ENCODE measurements around the gene NIPAL3.

The NIPAL3 gene

GRCh38 chr1:24386931-24387330 lies 28.7 kb upstream of the NIPAL3 start:
- no peaks in the 10 kb centered on the region for H3K27me3 ChIP-seq (ENCODE audit: insufficient read depth, poor library complexity, severe bottlenecking)
- H3K27ac ChIP-seq (replicated peaks), result no peak overlapping the region
- TF ChIP-seq REST (IDR thresholded peaks at IDR 0.05; ENCODE audit: insufficient replicate concordance, low read depth), result no peak
- no peak for TF ChIP-seq SPI1 (IDR thresholded peaks at IDR 0.05; ENCODE audit: borderline replicate concordance, low read depth)
- no peak for TF ChIP-seq POLR2AphosphoS5 (IDR thresholded peaks at IDR 0.05; ENCODE audit: low read depth)
- TF ChIP-seq, protein P1, sequence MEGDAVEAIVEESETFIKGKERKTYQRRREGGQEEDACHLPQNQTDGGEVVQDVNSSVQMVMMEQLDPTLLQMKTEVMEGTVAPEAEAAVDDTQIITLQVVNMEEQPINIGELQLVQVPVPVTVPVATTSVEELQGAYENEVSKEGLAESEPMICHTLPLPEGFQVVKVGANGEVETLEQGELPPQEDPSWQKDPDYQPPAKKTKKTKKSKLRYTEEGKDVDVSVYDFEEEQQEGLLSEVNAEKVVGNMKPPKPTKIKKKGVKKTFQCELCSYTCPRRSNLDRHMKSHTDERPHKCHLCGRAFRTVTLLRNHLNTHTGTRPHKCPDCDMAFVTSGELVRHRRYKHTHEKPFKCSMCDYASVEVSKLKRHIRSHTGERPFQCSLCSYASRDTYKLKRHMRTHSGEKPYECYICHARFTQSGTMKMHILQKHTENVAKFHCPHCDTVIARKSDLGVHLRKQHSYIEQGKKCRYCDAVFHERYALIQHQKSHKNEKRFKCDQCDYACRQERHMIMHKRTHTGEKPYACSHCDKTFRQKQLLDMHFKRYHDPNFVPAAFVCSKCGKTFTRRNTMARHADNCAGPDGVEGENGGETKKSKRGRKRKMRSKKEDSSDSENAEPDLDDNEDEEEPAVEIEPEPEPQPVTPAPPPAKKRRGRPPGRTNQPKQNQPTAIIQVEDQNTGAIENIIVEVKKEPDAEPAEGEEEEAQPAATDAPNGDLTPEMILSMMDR (IDR thresholded peaks at IDR 0.05; ENCODE audit: insufficient read depth, low read length), result no peak
- TF ChIP-seq GABPA (IDR thresholded peaks at IDR 0.05; ENCODE audit: low read depth), result no peak
- no peak overlapping the region for H3K4me3 ChIP-seq (replicated peaks; ENCODE audit: insufficient read depth, low read length)
- no peak for DNase-seq (ENCODE audit: low read depth in 1 of 2, low spot score in 1 of 2)

DNA sequence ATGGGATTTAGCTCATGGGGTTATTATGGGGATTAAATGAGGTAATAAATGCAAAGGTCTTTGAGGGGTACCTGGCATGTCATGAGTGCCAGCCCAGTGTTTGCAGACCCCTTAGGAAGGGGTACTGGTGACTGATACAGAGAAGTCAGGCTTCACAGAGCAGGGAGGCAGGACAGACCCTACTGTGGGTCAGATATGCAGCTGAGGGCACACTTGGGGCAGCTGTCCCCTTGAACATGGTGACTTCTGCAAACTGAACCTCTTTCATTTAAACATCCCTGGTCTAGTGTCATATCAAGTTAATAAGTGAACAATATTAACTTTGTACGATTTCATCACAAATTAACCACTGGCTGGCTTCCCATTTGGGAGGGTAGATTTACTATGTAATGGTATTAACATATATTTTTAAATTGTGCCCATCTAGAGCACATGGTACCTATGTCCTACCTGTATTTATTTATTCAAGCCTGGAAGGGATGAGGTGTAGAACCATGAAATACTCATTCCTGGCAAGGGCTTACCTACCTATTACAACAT lies 27.9 kb upstream of the NIPAL3 start:
- H3K4me3 ChIP-seq (replicated peaks; ENCODE audit: insufficient read depth, low read length), result no peak overlapping the region
- TF ChIP-seq, protein P1 (IDR thresholded peaks at IDR 0.05; ENCODE audit: insufficient read depth, low read length), result no peak
- TF ChIP-seq SPI1 (IDR thresholded peaks at IDR 0.05; ENCODE audit: borderline replicate concordance, low read depth) (no peak), POLR2AphosphoS5 (IDR thresholded peaks at IDR 0.05; ENCODE audit: low read depth) (no peak), REST (IDR thresholded peaks at IDR 0.05; ENCODE audit: insufficient replicate concordance, low read depth) (no peak), GABPA (IDR thresholded peaks at IDR 0.05; ENCODE audit: low read depth) (no peak)
- no peak overlapping the region for H3K27ac ChIP-seq (replicated peaks)
- no peaks in the 10 kb centered on the region for H3K27me3 ChIP-seq (ENCODE audit: insufficient read depth, poor library complexity, severe bottlenecking)
- no peak for DNase-seq (ENCODE audit: low read depth in 1 of 2, low spot score in 1 of 2)

GRCh38 chr1:24388331-24388885 lies 27.2 kb upstream of the NIPAL3 start:
- no peak overlapping the region for H3K27ac ChIP-seq (replicated peaks)

More at GRCh38 chr1:24388331-24388885, 27.2 kb upstream of the NIPAL3 start:
- TF ChIP-seq SPI1 (IDR thresholded peaks at IDR 0.05; ENCODE audit: borderline replicate concordance, low read depth) (no peak), POLR2AphosphoS5 (IDR thresholded peaks at IDR 0.05; ENCODE audit: low read depth) (no peak), GABPA (IDR thresholded peaks at IDR 0.05; ENCODE audit: low read depth) (no peak), REST (IDR thresholded peaks at IDR 0.05; ENCODE audit: insufficient replicate concordance, low read depth) (no peak)
- TF ChIP-seq, protein P1 (IDR thresholded peaks at IDR 0.05; ENCODE audit: insufficient read depth, low read length), result no peak
- no peak overlapping the region for H3K4me3 ChIP-seq (replicated peaks; ENCODE audit: insufficient read depth, low read length)
- no peaks in the 10 kb centered on the region for H3K27me3 ChIP-seq (ENCODE audit: insufficient read depth, poor library complexity, severe bottlenecking)
- DNase-seq (ENCODE audit: low read depth in 1 of 2, low spot score in 1 of 2), result no peak
